AG10803 (cell line): Measurements from ENCODE around the gene FADS1.

ENCODE experiments used
- DNase-seq: peaks from one replicate; pipeline ENCODE4 v3.0.0; 2010; ENCODE audit warnings: low read depth
- H3K4me3 ChIP-seq: 2 replicates; pipeline ENCODE4 v1.5.1; 2011; ENCODE audit warnings: mild to moderate bottlenecking, low read length, control low read depth
- TF ChIP-seq, protein P1 (sequence below): conservative IDR thresholded peaks from 2 replicates; pipeline ENCODE4 v1.5.1; 2011; ENCODE audit warnings: mild to moderate bottlenecking, low read length, control low read depth, inconsistent platforms

The FADS1 gene

DNA sequence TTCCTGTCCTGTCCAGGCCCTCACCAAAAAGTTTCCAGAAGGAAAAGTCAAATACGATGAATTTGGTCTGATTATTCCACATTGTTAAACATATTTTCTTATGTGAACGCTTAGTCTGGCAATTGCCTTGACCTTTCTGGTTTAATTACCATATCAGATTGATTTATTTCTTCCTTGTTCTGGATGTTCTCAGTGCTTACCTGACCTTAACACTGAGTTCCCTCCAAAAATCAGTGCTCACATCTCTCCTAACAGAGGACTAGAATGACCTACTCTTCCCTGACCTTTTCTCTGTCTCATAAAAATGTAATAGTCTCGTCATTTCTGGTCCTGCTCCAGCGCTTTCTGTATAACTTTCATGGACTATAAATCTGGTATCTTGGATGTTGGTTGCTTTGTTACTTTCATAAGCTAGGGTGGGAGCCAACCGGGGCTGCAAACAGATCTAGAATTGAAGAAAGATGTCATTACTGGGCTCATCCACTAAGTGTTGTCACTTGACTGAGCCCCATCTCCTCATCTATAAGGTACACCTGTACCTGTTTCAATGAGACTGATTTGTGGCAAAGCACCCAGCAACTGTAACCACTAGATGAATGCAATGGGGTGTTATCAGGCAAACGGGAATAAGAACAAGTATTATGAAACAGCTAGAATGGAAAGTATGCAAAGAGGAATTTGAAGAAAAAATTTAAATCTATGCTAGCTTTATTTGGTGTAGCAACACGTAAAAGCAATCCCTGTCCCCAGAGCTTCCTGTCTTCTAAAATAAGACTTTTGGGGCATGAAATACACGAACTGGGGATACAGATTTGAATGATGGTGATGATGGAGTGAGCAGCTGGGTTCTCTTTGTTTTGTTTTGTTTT lies 13.7 kb upstream of the FADS1 start:
- TF ChIP-seq, protein P1, sequence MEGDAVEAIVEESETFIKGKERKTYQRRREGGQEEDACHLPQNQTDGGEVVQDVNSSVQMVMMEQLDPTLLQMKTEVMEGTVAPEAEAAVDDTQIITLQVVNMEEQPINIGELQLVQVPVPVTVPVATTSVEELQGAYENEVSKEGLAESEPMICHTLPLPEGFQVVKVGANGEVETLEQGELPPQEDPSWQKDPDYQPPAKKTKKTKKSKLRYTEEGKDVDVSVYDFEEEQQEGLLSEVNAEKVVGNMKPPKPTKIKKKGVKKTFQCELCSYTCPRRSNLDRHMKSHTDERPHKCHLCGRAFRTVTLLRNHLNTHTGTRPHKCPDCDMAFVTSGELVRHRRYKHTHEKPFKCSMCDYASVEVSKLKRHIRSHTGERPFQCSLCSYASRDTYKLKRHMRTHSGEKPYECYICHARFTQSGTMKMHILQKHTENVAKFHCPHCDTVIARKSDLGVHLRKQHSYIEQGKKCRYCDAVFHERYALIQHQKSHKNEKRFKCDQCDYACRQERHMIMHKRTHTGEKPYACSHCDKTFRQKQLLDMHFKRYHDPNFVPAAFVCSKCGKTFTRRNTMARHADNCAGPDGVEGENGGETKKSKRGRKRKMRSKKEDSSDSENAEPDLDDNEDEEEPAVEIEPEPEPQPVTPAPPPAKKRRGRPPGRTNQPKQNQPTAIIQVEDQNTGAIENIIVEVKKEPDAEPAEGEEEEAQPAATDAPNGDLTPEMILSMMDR: no peak
- DNase-seq: peak; percentile 65
- peak overlapping the region; percentile 84 for H3K4me3 ChIP-seq

DNA sequence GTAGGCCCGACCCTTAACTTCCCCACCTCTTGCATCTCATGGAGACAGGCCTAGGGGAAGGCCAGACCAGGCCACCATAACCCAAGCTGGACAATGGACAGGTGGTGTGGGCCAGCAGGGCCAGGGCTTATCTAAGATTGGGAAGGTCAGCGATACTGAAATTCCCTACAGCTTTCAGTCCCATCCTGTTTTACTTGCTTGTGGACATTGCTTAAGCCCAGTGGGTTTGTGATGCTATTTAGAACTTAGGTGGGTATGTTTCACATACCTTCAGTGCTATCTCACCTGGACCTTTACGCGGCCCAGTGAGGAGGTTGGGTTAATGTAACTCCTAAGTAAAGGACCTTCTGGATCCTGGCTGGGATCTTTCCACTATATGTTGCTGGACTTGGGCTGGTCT lies 13.0 kb upstream of the FADS1 start:
- TF ChIP-seq, protein P1: no peak
- DNase-seq: no peak
- peak overlapping the region; percentile 84 for H3K4me3 ChIP-seq

DNA sequence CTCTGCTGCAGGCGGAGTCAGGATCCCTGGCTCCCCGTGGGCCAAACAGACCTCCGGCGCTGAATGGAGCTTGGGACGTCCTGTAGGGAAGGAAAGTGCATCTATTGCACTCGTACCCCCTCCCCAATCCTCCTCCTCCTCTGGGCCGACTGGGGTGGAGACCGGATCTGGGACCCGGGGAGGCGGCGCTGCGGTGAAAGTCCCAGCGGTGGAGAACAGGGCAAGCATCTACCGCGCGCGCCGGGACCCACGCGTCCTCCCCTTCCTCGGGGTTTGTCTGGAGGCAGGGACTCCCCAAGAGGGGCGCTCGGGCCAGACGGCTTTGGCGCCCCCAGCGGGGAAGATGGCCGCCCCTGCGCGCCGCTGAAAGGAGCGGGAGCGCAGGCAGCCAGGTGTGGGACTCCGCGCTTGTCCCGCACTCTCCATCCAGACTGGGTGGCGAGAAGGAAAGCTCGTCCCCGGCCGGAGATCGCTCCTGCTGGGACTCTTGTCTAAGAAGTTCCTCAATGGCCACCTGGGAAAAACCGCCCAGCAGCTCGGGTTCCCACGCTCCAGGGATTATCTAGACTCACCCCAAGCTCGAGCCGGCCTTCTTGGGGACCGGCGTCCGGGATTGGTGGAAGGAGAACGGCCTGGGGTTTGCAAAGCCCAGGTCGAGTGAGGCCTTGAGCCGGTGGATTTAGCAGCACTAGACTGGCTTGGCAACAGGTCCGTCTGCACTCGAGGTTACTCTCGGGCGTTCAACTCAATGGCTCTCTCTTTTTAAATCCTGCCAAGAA lies 12.0 kb upstream of the FADS1 start:
- peak overlapping the region; percentile 84 for H3K4me3 ChIP-seq
- TF ChIP-seq, protein P1: peak; percentile 37
- DNase-seq: peak; percentile 24

DNA sequence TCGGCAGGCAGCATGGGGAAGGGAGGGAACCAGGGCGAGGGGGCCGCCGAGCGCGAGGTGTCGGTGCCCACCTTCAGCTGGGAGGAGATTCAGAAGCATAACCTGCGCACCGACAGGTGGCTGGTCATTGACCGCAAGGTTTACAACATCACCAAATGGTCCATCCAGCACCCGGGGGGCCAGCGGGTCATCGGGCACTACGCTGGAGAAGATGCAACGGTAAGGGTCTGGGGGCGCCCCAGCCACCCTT lies 11.5 kb upstream of the FADS1 start:
- H3K4me3 ChIP-seq: peak overlapping the region; percentile 84
- TF ChIP-seq, protein P1: no peak
- DNase-seq: no peak

DNA sequence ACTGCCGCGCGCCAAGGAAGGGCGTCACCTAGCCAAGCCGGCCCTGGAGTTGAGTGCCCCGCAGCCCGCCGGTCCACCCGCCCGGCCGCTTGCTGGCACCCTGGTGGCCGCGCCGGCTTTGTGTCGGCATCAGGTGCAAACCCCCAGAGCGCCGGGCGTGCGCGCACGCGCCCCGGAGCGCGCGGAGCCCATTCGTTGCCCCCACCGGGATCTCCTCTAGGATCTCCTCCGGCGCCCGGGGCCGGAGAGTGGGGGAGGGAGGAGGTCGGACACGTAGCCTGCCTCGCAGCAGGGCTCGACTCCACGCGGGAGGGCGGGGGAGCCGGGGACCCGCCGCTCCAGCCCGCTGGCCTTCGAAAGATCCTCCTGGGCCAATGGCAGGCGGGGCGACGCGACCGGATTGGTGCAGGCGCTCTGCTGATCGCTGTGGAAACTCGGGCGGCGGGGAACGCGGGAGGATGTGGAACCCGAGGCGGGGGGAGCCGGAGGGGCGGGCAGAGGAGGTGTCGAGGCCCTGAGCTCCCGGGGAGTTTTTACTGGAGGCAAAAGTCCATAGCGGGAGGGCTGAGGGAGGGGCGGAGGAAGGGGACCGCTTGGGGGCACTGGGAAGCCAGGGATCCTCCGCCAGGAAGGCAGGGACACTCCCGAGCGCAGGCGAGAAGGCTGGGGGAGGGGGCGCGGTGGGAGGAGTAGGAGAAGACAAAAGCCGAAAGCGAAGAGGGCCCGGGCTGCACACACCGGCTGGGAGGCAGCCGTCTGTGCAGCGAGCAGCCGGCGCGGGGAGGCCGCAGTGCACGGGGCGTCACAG lies 11.0 kb upstream of the FADS1 start, which contains the start of gene FADS2:
Gene FADS2 (plus strand): TSS at position 730 of the 808 bp plus-strand sequence. CDS start 91 bp downstream, outside the sequence.
- DNase-seq: peak; percentile 90
- peak within 1 kb of the TSS; percentile 84 for H3K4me3 ChIP-seq
- TF ChIP-seq, protein P1: no peak

DNA sequence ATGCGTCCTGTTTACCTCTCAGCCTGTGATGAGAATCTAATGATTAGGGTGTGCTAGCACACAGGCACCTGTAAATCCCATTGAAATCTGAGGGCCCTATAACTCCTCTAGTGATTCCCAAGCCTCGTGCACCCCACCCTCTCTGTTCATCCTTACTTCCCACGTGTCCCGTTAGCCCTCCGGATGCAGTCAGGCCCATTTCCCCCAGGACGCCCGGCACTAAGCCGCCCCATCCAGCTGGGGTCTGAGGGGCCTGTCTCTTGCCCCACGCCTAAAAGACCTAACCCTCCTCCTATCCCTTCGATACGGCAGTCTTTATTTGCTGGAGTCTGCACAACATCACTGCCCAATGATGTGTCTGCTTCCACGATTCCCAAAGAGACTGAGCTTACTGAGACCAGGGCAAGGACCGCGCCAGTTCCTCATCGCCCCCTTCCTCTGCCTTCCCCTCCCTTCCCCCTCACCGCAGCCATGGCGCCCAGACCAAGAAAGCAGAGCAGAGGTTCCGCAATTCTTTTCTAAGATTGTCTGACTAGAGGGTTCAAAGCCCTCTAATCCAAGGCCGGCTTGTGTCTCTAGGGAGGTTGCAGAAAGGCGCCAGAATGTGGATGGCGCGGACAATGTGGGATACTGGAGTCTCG lies 10.2 kb upstream of the FADS1 start:
- peak overlapping the region; percentile 84 for H3K4me3 ChIP-seq
- TF ChIP-seq, protein P1: no peak
- no peak for DNase-seq
